ENCODE measurements around the gene STEAP1.
"Not testable (repeated sequence)": the region's sequence is repeated elsewhere in the genome, so short reads cannot be mapped to it uniquely, and the experiment has no call there.

DNA sequence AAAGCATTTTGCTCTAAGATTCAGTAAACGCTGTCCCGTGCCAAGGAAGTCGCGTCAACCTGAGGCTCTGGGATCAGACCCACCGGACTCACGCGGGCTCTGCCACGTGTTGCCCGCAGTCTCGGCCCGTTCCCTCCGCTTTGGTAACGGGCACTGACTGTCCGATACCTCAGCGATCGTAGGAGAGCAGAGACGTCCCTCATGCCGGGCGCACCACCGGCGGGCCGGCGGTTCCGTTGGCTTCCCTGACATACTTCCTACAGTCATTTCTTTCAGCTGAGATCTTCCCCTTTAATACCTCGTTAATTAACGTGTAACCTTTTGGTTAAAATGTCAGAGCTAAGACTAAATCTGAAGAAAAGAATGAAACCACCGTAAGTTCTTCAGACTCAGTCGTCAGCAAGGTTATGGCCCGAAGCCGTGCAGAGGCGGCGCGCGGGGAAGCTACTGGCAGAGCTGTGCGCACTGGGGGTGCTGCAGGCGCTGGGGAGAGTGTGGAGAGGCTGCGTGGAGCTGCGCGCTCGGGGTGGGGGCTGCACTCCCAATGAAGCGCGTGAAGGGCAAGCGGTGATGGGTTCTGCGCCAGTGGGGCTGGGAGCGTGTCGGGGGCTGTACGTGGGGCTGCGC lies 35.6 kb upstream of the STEAP1 start:
- TF ChIP-seq POLR2A, POLR2AphosphoS5 (IDR thresholded peaks at IDR 0.05; ENCODE audit: low read depth, low read length): not testable (repeated sequence)
